ENCODE results near the gene TEX19.

The TEX19 gene

GRCh38 chr17:82400830-82401229 lies 41.8 kb downstream of the TEX19 start:
- WGBS: 95% methylated on average over 16 of the region's 19 CpGs
- H3K9ac ChIP-seq (ENCODE audit: low read depth, low read length): no peak overlapping the region
- H3K4me3 ChIP-seq (ENCODE audit: low read length): no peak overlapping the region
- H3K9me3 ChIP-seq (ENCODE audit: insufficient read depth, low read depth, low read length): no peaks in the 10 kb centered on the region
- H3K4me1 ChIP-seq (ENCODE audit: insufficient read depth, low read length): no peaks in the 10 kb centered on the region
- H3K27me3 ChIP-seq (ENCODE audit: insufficient read depth, low read length): no peaks in the 10 kb centered on the region
- peaks cover 10% of the 10 kb centered on the region; the same call in 1 of the 2 replicates for H3K36me3 ChIP-seq (ENCODE audit: insufficient read depth, low read length)
- no peak overlapping the region for H3K27ac ChIP-seq (ENCODE audit: low read depth, low read length)

- H3K27ac ChIP-seq (ENCODE audit: low read depth, low read length): no peak overlapping the region
Observed at GRCh38 chr17:82402865-82403264, 43.8 kb downstream of the TEX19 start.

GRCh38 chr17:82403662-82404660 lies 44.9 kb downstream of the TEX19 start:
- no peak overlapping the region for H3K4me3 ChIP-seq (ENCODE audit: low read length)
- 96% methylated on average over 67 of the region's 67 CpGs for WGBS
- no peak overlapping the region for H3K9ac ChIP-seq (ENCODE audit: low read depth, low read length)
- H3K9me3 ChIP-seq (ENCODE audit: insufficient read depth, low read depth, low read length): no peaks in the 10 kb centered on the region
- H3K27ac ChIP-seq (ENCODE audit: low read depth, low read length): no peak overlapping the region
- peaks cover 10% of the 10 kb centered on the region; the same call in 1 of the 2 replicates for H3K36me3 ChIP-seq (ENCODE audit: insufficient read depth, low read length)
- H3K27me3 ChIP-seq (ENCODE audit: insufficient read depth, low read length): no peaks in the 10 kb centered on the region
- H3K4me1 ChIP-seq (ENCODE audit: insufficient read depth, low read length): no peaks in the 10 kb centered on the region

More at GRCh38 chr17:82402865-82403264, 43.8 kb downstream of the TEX19 start:
- H3K9ac ChIP-seq (ENCODE audit: low read depth, low read length): no peak overlapping the region
- WGBS: 94% methylated on average over 7 of the region's 7 CpGs
- no peak overlapping the region for H3K4me3 ChIP-seq (ENCODE audit: low read length)
- H3K27me3 ChIP-seq (ENCODE audit: insufficient read depth, low read length): no peaks in the 10 kb centered on the region
- no peaks in the 10 kb centered on the region for H3K9me3 ChIP-seq (ENCODE audit: insufficient read depth, low read depth, low read length)
- peaks cover 10% of the 10 kb centered on the region; the same call in 1 of the 2 replicates for H3K36me3 ChIP-seq (ENCODE audit: insufficient read depth, low read length)
- no peaks in the 10 kb centered on the region for H3K4me1 ChIP-seq (ENCODE audit: insufficient read depth, low read length)

GRCh38 chr17:82405051-82405450 lies 46.0 kb downstream of the TEX19 start:
- Histone ChIP-seq H3K9me3 (ENCODE audit: insufficient read depth, low read depth, low read length) (no peaks in the 10 kb centered on the region), H3K36me3 (ENCODE audit: insufficient read depth, low read length) (peaks cover 10% of the 10 kb centered on the region; the same call in 1 of the 2 replicates), H3K27ac (ENCODE audit: low read depth, low read length) (no peak overlapping the region), H3K27me3 (ENCODE audit: insufficient read depth, low read length) (no peaks in the 10 kb centered on the region), H3K4me1 (ENCODE audit: insufficient read depth, low read length) (no peaks in the 10 kb centered on the region), H3K9ac (ENCODE audit: low read depth, low read length) (no peak overlapping the region), H3K4me3 (ENCODE audit: low read length) (no peak overlapping the region)
- WGBS: 95% methylated on average over 14 of the region's 14 CpGs

- WGBS: 96% methylated on average over 14 of the region's 14 CpGs
- H3K4me1 ChIP-seq (ENCODE audit: insufficient read depth, low read length): no peaks in the 10 kb centered on the region
- H3K27me3 ChIP-seq (ENCODE audit: insufficient read depth, low read length): no peaks in the 10 kb centered on the region
- H3K9ac ChIP-seq (ENCODE audit: low read depth, low read length): no peak overlapping the region
- no peak overlapping the region for H3K27ac ChIP-seq (ENCODE audit: low read depth, low read length)
- H3K9me3 ChIP-seq (ENCODE audit: insufficient read depth, low read depth, low read length): no peaks in the 10 kb centered on the region
- no peak overlapping the region for H3K4me3 ChIP-seq (ENCODE audit: low read length)
- H3K36me3 ChIP-seq (ENCODE audit: insufficient read depth, low read length): peaks cover 10% of the 10 kb centered on the region
Observed at GRCh38 chr17:82406131-82406671, 47.2 kb downstream of the TEX19 start.

GRCh38 chr17:82407255-82407654 lies 48.2 kb downstream of the TEX19 start:
- Histone ChIP-seq H3K9ac (ENCODE audit: low read depth, low read length) (no peak overlapping the region), H3K4me1 (ENCODE audit: insufficient read depth, low read length) (no peaks in the 10 kb centered on the region), H3K36me3 (ENCODE audit: insufficient read depth, low read length) (peaks cover 10% of the 10 kb centered on the region), H3K4me3 (ENCODE audit: low read length) (no peak overlapping the region), H3K27me3 (ENCODE audit: insufficient read depth, low read length) (no peaks in the 10 kb centered on the region), H3K27ac (ENCODE audit: low read depth, low read length) (no peak overlapping the region), H3K9me3 (ENCODE audit: insufficient read depth, low read depth, low read length) (no peaks in the 10 kb centered on the region)
- 94% methylated on average over 13 of the region's 13 CpGs for WGBS

GRCh38 chr17:82408288-82408937 lies 49.4 kb downstream of the TEX19 start:
- H3K9me3 ChIP-seq (ENCODE audit: insufficient read depth, low read depth, low read length): no peaks in the 10 kb centered on the region
- H3K36me3 ChIP-seq (ENCODE audit: insufficient read depth, low read length): peaks cover 5% of the 10 kb centered on the region
- no peak overlapping the region for H3K27ac ChIP-seq (ENCODE audit: low read depth, low read length)
- 94% methylated on average over 15 of the region's 15 CpGs for WGBS
- no peak overlapping the region for H3K4me3 ChIP-seq (ENCODE audit: low read length)
- H3K4me1 ChIP-seq (ENCODE audit: insufficient read depth, low read length): no peaks in the 10 kb centered on the region
- no peak overlapping the region for H3K9ac ChIP-seq (ENCODE audit: low read depth, low read length)
- H3K27me3 ChIP-seq (ENCODE audit: insufficient read depth, low read length): no peaks in the 10 kb centered on the region

- Histone ChIP-seq H3K4me3 (ENCODE audit: low read length) (no peak overlapping the region), H3K36me3 (ENCODE audit: insufficient read depth, low read length) (peaks cover under 1% of the 10 kb centered on the region; the same call in 1 of the 2 replicates), H3K9ac (ENCODE audit: low read depth, low read length) (no peak overlapping the region), H3K27ac (ENCODE audit: low read depth, low read length) (no peak overlapping the region), H3K27me3 (ENCODE audit: insufficient read depth, low read length) (no peaks in the 10 kb centered on the region), H3K4me1 (ENCODE audit: insufficient read depth, low read length) (no peaks in the 10 kb centered on the region), H3K9me3 (ENCODE audit: insufficient read depth, low read depth, low read length) (no peaks in the 10 kb centered on the region)
- WGBS: 94% methylated on average over 21 of the region's 21 CpGs
Observed at GRCh38 chr17:82408938-82409318, 49.9 kb downstream of the TEX19 start.

- Histone ChIP-seq H3K9me3 (ENCODE audit: insufficient read depth, low read depth, low read length) (no peaks in the 10 kb centered on the region), H3K36me3 (ENCODE audit: insufficient read depth, low read length) (no peaks in the 10 kb centered on the region; the same call in 1 of the 2 replicates), H3K27me3 (ENCODE audit: insufficient read depth, low read length) (no peaks in the 10 kb centered on the region), H3K9ac (ENCODE audit: low read depth, low read length) (no peak overlapping the region), H3K4me3 (ENCODE audit: low read length) (no peak overlapping the region), H3K4me1 (ENCODE audit: insufficient read depth, low read length) (peaks cover 3% of the 10 kb centered on the region; the same call in 1 of the 2 replicates), H3K27ac (ENCODE audit: low read depth, low read length) (no peak overlapping the region)
- WGBS: 93% methylated on average over 14 of the region's 14 CpGs
Observed at GRCh38 chr17:82410014-82410716, 51.1 kb downstream of the TEX19 start.

- H3K36me3 ChIP-seq (ENCODE audit: insufficient read depth, low read length): no peaks in the 10 kb centered on the region; the same call in 1 of the 2 replicates
- H3K27me3 ChIP-seq (ENCODE audit: insufficient read depth, low read length): no peaks in the 10 kb centered on the region
- no peak overlapping the region for H3K27ac ChIP-seq (ENCODE audit: low read depth, low read length)
- H3K9ac ChIP-seq (ENCODE audit: low read depth, low read length): no peak overlapping the region
- H3K9me3 ChIP-seq (ENCODE audit: insufficient read depth, low read depth, low read length): no peaks in the 10 kb centered on the region
- peaks cover 4% of the 10 kb centered on the region; the same call in 1 of the 2 replicates for H3K4me1 ChIP-seq (ENCODE audit: insufficient read depth, low read length)
- no peak overlapping the region for H3K4me3 ChIP-seq (ENCODE audit: low read length)
- 96% methylated on average over 24 of the region's 24 CpGs for WGBS
Observed at GRCh38 chr17:82411396-82412053, 52.5 kb downstream of the TEX19 start.

All from HUES64 (cell line).